Muscle layer of colon (tissue), 2 donors: ENCODE measurements around the gene ITGB1BP2.
"Not testable (repeated sequence)": the region's sequence is repeated elsewhere in the genome, so short reads cannot be mapped to it uniquely, and the experiment has no call there.

ENCODE experiments used
- H3K27ac ChIP-seq: one replicate; pipeline ENCODE4 v1.7.0; 2013; ENCODE audit warnings: low read depth, mild to moderate bottlenecking, low read length, moderate library complexity
- H3K27me3 ChIP-seq, 2 donors: one replicate each; pipeline ENCODE4 v1.7.0; 2013; ENCODE audit warnings: low read length in 2 of 2, mild to moderate bottlenecking in 2 of 2; ENCODE audit not compliant: insufficient read depth in 2 of 2, control insufficient read depth in 1 of 2
- H3K36me3 ChIP-seq: one replicate; pipeline ENCODE4 v1.7.0; 2013; ENCODE audit warnings: mild to moderate bottlenecking, low read length; ENCODE audit not compliant: insufficient read depth
- H3K4me1 ChIP-seq: one replicate; pipeline ENCODE4 v1.7.0; 2013; ENCODE audit warnings: mild to moderate bottlenecking, low read length; ENCODE audit not compliant: insufficient read depth
- H3K4me3 ChIP-seq, 2 donors: one replicate each; pipeline ENCODE4 v1.7.0; 2013; ENCODE audit warnings: low read length in 2 of 2, low read depth in 1 of 2, mild to moderate bottlenecking in 1 of 2, moderate library complexity in 1 of 2
- H3K9ac ChIP-seq: one replicate; pipeline ENCODE4 v1.7.0; 2013; ENCODE audit warnings: low read length
- H3K9me3 ChIP-seq: one replicate; pipeline ENCODE4 v1.7.0; 2013; ENCODE audit warnings: mild to moderate bottlenecking, low read length
- donor health status: abdominal sarcoma.
- donor health status: Adenocarcinoma of cecum.

Gene ITGB1BP2

DNA sequence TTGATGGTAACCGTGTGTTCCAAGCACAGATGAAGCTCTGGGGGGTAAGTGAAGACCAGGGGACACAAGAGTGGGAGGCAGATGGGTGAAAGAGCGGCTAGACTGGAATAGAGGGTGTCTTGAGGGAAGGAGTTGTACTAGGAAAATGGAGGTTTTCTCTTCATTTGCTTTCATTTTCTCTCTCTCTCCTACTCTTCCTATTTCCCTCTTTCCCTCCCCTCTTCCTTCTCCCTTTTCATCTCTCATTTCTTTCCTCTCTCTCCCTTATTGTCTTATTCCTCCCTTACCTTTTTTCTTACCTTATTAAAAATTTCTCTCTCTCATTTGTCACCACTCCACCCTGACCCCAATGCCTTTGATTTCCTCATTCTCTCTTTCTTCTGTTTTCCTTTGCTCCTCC lies 3.0 kb downstream of the ITGB1BP2 start:
- H3K27me3 ChIP-seq: no peaks in the 10 kb centered on the region
- peaks cover 3% of the 10 kb centered on the region for H3K9me3 ChIP-seq
- H3K27ac ChIP-seq: no peak overlapping the region
- H3K36me3 ChIP-seq: no peaks in the 10 kb centered on the region
- no peak overlapping the region for H3K9ac ChIP-seq
- H3K4me3 ChIP-seq: no peak overlapping the region
- H3K4me1 ChIP-seq: peaks cover 16% of the 10 kb centered on the region

- Histone ChIP-seq H3K27me3 (no peaks in the 10 kb centered on the region), H3K4me1 (no peaks in the 10 kb centered on the region), H3K9me3 (no peaks in the 10 kb centered on the region), H3K36me3 (no peaks in the 10 kb centered on the region), H3K4me3 (no peak overlapping the region), H3K27ac (no peak overlapping the region), H3K9ac (no peak overlapping the region)
These were observed 14.4 kb downstream of the ITGB1BP2 start for GRCh38 chrX:71315917-71316316.

DNA sequence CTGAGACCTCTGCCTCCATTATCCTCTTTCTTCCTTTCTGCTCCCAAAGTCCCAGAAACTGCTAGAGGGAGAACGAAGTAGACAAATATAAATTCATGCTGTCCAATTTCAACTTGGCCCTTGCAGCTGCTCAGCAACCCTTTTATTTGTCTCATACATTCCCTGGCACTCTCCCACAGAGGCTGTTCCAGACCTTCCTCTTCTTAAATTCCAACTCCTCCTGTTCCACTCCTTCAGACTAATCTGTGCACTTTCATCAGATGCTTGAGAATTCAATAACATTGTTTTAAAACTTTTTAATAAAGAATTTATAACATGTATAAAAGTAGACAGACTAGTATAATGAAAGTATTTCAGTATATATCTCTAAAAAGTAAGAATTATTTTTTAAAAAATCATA lies 15.4 kb downstream of the ITGB1BP2 start:
- H3K27me3 ChIP-seq, H3K36me3 ChIP-seq, H3K4me3 ChIP-seq, H3K4me1 ChIP-seq, H3K27ac ChIP-seq, H3K9ac ChIP-seq, H3K9me3 ChIP-seq: not testable (repeated sequence)

GRCh38 chrX:71320126-71320525 lies 18.6 kb downstream of the ITGB1BP2 start:
- Histone ChIP-seq H3K4me3 (no peak overlapping the region), H3K9me3 (no peaks in the 10 kb centered on the region), H3K27ac (no peak overlapping the region), H3K4me1 (no peaks in the 10 kb centered on the region), H3K36me3 (no peaks in the 10 kb centered on the region), H3K9ac (no peak overlapping the region), H3K27me3 (no peaks in the 10 kb centered on the region)

DNA sequence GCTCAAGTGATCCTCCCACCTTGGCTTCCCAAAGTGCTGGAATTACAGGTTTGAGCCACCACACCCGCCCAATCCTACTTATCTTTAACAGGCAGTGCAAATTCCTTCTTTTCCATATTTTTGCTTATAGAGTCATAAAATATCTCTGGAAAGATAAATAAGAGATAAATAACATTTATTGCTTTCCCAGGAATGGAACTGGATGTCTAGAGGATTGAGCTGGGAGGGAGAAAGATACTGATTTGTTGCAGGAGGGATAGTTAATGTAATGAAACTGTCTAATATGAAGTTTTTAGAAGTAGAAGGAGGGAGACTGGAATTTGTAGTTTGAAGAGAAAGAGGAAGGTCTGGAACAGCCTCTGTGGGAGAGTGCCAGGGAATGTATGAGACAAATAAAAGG lies 20.2 kb downstream of the ITGB1BP2 start:
- peak overlapping the region; percentile 32 for H3K27ac ChIP-seq

GRCh38 chrX:71324452-71324851 lies 22.9 kb downstream of the ITGB1BP2 start:
- H3K4me1 ChIP-seq, H3K9me3 ChIP-seq, H3K36me3 ChIP-seq, H3K4me3 ChIP-seq, H3K27ac ChIP-seq, H3K27me3 ChIP-seq, H3K9ac ChIP-seq: not testable (repeated sequence)

More for the DNA sequence above, 20.2 kb downstream of the ITGB1BP2 start:
- Histone ChIP-seq H3K9me3 (peaks cover 4% of the 10 kb centered on the region), H3K4me3 (no peak overlapping the region), H3K36me3 (no peaks in the 10 kb centered on the region), H3K9ac (no peak overlapping the region), H3K4me1 (no peaks in the 10 kb centered on the region), H3K27me3 (no peaks in the 10 kb centered on the region)

- H3K9me3 ChIP-seq: peaks cover 5% of the 10 kb centered on the region
- no peaks in the 10 kb centered on the region for H3K27me3 ChIP-seq
- H3K4me1 ChIP-seq: no peaks in the 10 kb centered on the region
- no peak overlapping the region for H3K27ac ChIP-seq
- no peak overlapping the region for H3K9ac ChIP-seq
- no peak overlapping the region for H3K4me3 ChIP-seq
- H3K36me3 ChIP-seq: no peaks in the 10 kb centered on the region
These were observed 24.8 kb downstream of the ITGB1BP2 start for GRCh38 chrX:71326394-71326793.

DNA sequence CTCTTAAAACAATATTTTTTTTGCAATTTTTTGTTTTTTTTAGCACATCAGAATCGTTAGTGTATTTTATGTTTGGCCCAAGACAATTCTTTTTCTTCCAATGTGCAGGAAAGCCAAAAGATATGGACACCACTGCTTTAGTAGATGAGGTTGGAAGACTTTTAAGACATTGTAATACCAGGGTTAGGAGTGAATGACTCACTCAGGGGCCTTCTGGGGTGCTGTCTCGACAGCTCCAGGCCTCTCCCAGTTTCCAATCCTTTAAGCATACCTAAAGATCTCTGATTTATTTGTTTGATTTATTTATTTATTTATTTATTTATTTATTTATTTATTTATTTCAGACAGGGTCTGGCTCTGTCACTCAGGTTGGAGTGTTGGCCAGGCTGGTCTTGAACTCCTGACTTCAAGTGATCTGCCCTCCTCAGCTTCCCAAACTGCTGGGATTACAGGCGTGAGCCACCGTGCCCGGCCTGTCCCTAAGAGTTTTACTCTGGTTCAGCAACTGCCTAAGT lies 47.7 kb downstream of the ITGB1BP2 start:
- H3K36me3 ChIP-seq, H3K27ac ChIP-seq, H3K4me1 ChIP-seq, H3K9me3 ChIP-seq, H3K9ac ChIP-seq, H3K27me3 ChIP-seq, H3K4me3 ChIP-seq: not testable (repeated sequence)

- not testable (repeated sequence) for H3K27ac ChIP-seq, H3K4me1 ChIP-seq, H3K9ac ChIP-seq, H3K9me3 ChIP-seq, H3K27me3 ChIP-seq, H3K4me3 ChIP-seq, H3K36me3 ChIP-seq
These were observed 48.3 kb downstream of the ITGB1BP2 start for GRCh38 chrX:71349867-71350266.

- H3K4me3 ChIP-seq, H3K36me3 ChIP-seq, H3K27ac ChIP-seq, H3K4me1 ChIP-seq, H3K9ac ChIP-seq, H3K9me3 ChIP-seq, H3K27me3 ChIP-seq: not testable (repeated sequence)
These were observed 50.9 kb downstream of the ITGB1BP2 start for GRCh38 chrX:71352439-71352838.
